PC-3 (cell line): ENCODE data around the gene RABGGTA. TPM values are rescaled to one million over a fixed set of nuclear protein-coding genes. Genes with fewer than 3 reads are reported as not detected.

Source experiments
- ATAC-seq: fragments of 200-7000 bp; cut with Tn5 transposase; 2 replicates; pipeline ENCODE4 v1.9.1; 2020; ENCODE audit warnings: mild to moderate bottlenecking, moderate library complexity
- BruUV-seq: library from RNA; stranded (reverse); fragments of 400-500 nt; replicated peaks from 2 replicates; lab custom pipeline; 2021; lab: Mats Ljungman, UMichigan
- CTCF ChIA-PET: fragments of 300-600 bp; sonication (Branson Sonifier 250); formaldehyde crosslinking; loops from one replicate; lab custom pipeline; 2022; ENCODE audit warnings: antibody characterized with exemption; lab: Charles Lee
- POLR2A ChIA-PET: fragments of 300-600 bp; sonication (Branson Sonifier 250); formaldehyde crosslinking; loops from one replicate; lab custom pipeline; 2022; ENCODE audit warnings: antibody characterized with exemption; ENCODE audit not compliant: unreplicated experiment; lab: Charles Lee
- DNase-seq: peaks from one replicate; pipeline ENCODE4 v3.0.0-alpha.2; 2015
- H2AFZ ChIP-seq: fragments of 300-600 bp; sonication (generic); 2 replicates; pipeline ENCODE4 v1.6.0; 2016; ENCODE audit warnings: antibody characterized with exemption, low read length
- H3F3A ChIP-seq: fragments of 300-600 bp; sonication (generic); one replicate; pipeline ENCODE4 v1.6.0; 2017; ENCODE audit warnings: antibody characterized with exemption, low read length, control low read depth, mild to moderate bottlenecking; ENCODE audit not compliant: unreplicated experiment
- H3K27ac ChIP-seq: fragments of 300-600 bp; sonication (generic); 2 replicates; pipeline ENCODE4 v1.5.1; 2016; ENCODE audit warnings: mild to moderate bottlenecking, low read length
- H3K27me3 ChIP-seq: fragments of 300-600 bp; sonication (generic); 2 replicates; pipeline ENCODE4 v1.6.1; 2016; ENCODE audit warnings: low read length, mixed read lengths
- H3K36me3 ChIP-seq: fragments of 300-600 bp; sonication (generic); 2 replicates; pipeline ENCODE4 v1.6.1; 2016; ENCODE audit warnings: low read depth, mixed run types, low read length, mixed read lengths
- H3K4me1 ChIP-seq: fragments of 300-600 bp; sonication (generic); 2 replicates; pipeline ENCODE4 v1.5.1; 2016; ENCODE audit warnings: low read length; ENCODE audit not compliant: insufficient read depth
- H3K4me2 ChIP-seq: fragments of 300-600 bp; sonication (generic); 2 replicates; pipeline ENCODE4 v1.6.0; 2016; ENCODE audit warnings: low read length
- H3K4me3 ChIP-seq: fragments of 300-600 bp; sonication (generic); 2 replicates; pipeline ENCODE4 v1.5.1; 2016; ENCODE audit warnings: mild to moderate bottlenecking, low read length, mixed read lengths
- H3K79me2 ChIP-seq: fragments of 300-600 bp; sonication (generic); 2 replicates; pipeline ENCODE4 v1.6.1; 2017; ENCODE audit warnings: low read length, mixed read lengths
- H3K9ac ChIP-seq: fragments of 300-600 bp; sonication (generic); 2 replicates; pipeline ENCODE4 v1.6.0; 2016; ENCODE audit warnings: mild to moderate bottlenecking, low read length
- H3K9me2 ChIP-seq: fragments of 300-600 bp; sonication (generic); replicated peaks from 2 replicates; pipeline ENCODE4 v1.6.1; 2016; ENCODE audit warnings: mixed run types, low read length, mixed read lengths
- H3K9me3 ChIP-seq: fragments of 300-600 bp; sonication (generic); 2 replicates; pipeline ENCODE4 v1.6.1; 2016; ENCODE audit warnings: low read length, mixed read lengths
- H4K20me1 ChIP-seq: fragments of 300-600 bp; sonication (generic); 2 replicates; pipeline ENCODE4 v1.6.1; 2016; ENCODE audit warnings: low read length, mixed read lengths
- EZH2 ChIP-seq: fragments of 300-600 bp; sonication (generic); IDR thresholded peaks from one replicate; pipeline ENCODE4 v1.6.1; 2017; ENCODE audit warnings: antibody characterized with exemption, mild to moderate bottlenecking, low read length; ENCODE audit not compliant: unreplicated experiment
- EZH2phosphoT487 ChIP-seq: fragments of 300-600 bp; sonication (generic); IDR thresholded peaks from 2 replicates; pipeline ENCODE4 v1.6.1; 2018; ENCODE audit warnings: mild to moderate bottlenecking, antibody characterized with exemption, low read length, borderline replicate concordance
- intact Hi-C: fragments of 100-400 bp; cut with micrococcal nuclease; formaldehyde crosslinking; loops from 2 replicates; pipeline ENCODE4 v1.9.0; 2023
- total RNA-seq: library from RNA; depleted of rRNA; stranded (reverse); fragments of >200 nt; gene quantifications from 2 replicates; pipeline ENCODE4 v1.2.3, GENCODE V29; 2014
- TF ChIP-seq, protein P1 (sequence below): fragments of 300-600 bp; sonication (generic); conservative IDR thresholded peaks from 2 replicates; pipeline ENCODE4 v1.5.1; 2017; ENCODE audit warnings: antibody characterized with exemption, low read depth, mild to moderate bottlenecking, low read length

Gene RABGGTA
- total RNA-seq, 1 experiment from 2014 or later, result 39.2 TPM

DNA sequence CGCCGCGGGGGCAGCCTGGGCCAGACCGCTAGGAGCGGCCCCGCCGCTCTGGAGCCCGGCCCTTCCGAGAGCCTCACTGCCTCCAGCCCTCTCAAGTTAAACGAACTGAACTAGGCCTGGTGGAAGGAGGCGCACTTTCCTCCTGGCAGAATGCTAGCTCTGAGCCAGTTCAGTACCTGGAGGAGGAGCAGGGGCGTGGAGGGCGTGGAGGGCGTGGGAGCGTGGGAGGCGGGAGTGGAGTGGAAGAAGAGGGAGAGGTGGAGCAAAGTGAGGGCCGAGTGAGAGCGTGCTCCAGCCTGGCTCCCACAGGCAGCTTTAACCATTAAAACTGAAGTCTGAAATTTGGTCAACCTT, 45.2 kb upstream of the RABGGTA start:
- BruUV-seq, result no TSS peak
- Histone ChIP-seq H3K36me3 (no peaks in the 10 kb centered on the region), H3K9me3 (no peaks in the 10 kb centered on the region), H3K9me2 (no peaks in the 10 kb centered on the region), H3K9ac (no peak overlapping the region), H3K4me3 (no peak overlapping the region), H2AFZ (no peak overlapping the region), H3F3A (no peaks in the 10 kb centered on the region), H3K27ac (no peak overlapping the region), H3K4me1 (peaks cover 12% of the 10 kb centered on the region), H3K27me3 (no peaks in the 10 kb centered on the region), H4K20me1 (no peaks in the 10 kb centered on the region), H3K79me2 (no peaks in the 10 kb centered on the region), H3K4me2 (no peak overlapping the region)
- TF ChIP-seq EZH2, result no peak
- no peak for TF ChIP-seq EZH2phosphoT487
- TF ChIP-seq, protein P1, sequence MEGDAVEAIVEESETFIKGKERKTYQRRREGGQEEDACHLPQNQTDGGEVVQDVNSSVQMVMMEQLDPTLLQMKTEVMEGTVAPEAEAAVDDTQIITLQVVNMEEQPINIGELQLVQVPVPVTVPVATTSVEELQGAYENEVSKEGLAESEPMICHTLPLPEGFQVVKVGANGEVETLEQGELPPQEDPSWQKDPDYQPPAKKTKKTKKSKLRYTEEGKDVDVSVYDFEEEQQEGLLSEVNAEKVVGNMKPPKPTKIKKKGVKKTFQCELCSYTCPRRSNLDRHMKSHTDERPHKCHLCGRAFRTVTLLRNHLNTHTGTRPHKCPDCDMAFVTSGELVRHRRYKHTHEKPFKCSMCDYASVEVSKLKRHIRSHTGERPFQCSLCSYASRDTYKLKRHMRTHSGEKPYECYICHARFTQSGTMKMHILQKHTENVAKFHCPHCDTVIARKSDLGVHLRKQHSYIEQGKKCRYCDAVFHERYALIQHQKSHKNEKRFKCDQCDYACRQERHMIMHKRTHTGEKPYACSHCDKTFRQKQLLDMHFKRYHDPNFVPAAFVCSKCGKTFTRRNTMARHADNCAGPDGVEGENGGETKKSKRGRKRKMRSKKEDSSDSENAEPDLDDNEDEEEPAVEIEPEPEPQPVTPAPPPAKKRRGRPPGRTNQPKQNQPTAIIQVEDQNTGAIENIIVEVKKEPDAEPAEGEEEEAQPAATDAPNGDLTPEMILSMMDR, result no peak
- CTCF ChIA-PET, result no interaction called here
- POLR2A ChIA-PET, result no interaction called here
- ATAC-seq (no peak), DNase-seq (no peak)
- intact Hi-C loops, result no loop called here

DNA sequence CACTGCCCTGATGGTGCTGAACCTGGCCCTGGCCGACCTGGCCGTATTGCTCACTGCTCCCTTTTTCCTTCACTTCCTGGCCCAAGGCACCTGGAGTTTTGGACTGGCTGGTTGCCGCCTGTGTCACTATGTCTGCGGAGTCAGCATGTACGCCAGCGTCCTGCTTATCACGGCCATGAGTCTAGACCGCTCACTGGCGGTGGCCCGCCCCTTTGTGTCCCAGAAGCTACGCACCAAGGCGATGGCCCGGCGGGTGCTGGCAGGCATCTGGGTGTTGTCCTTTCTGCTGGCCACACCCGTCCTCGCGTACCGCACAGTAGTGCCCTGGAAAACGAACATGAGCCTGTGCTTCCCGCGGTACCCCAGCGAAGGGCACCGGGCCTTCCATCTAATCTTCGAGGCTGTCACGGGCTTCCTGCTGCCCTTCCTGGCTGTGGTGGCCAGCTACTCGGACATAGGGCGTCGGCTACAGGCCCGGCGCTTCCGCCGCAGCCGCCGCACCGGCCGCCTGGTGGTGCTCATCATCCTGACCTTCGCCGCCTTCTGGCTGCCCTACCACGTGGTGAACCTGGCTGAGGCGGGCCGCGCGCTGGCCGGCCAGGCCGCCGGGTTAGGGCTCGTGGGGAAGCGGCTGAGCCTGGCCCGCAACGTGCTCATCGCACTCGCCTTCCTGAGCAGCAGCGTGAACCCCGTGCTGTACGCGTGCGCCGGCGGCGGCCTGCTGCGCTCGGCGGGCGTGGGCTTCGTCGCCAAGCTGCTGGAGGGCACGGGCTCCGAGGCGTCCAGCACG, 44.6 kb upstream of the RABGGTA start:
- Histone ChIP-seq H3K4me1 (peaks cover 12% of the 10 kb centered on the region), H3K27ac (no peak overlapping the region), H4K20me1 (no peaks in the 10 kb centered on the region), H2AFZ (no peak overlapping the region), H3K79me2 (no peaks in the 10 kb centered on the region), H3K4me2 (no peak overlapping the region), H3K36me3 (no peaks in the 10 kb centered on the region), H3K4me3 (no peak overlapping the region), H3F3A (no peaks in the 10 kb centered on the region), H3K9me3 (no peaks in the 10 kb centered on the region), H3K9me2 (no peaks in the 10 kb centered on the region), H3K9ac (no peak overlapping the region), H3K27me3 (no peaks in the 10 kb centered on the region)
- TF ChIP-seq EZH2 (no peak), EZH2phosphoT487 (no peak)
- TF ChIP-seq, protein P1, result no peak
- DNase-seq, result no peak
- intact Hi-C loops, result no loop called here
- ChIA-PET CTCF (no interaction called here), POLR2A (no interaction called here)
- no TSS peak for BruUV-seq
- ATAC-seq, result peak; percentile 53

DNA sequence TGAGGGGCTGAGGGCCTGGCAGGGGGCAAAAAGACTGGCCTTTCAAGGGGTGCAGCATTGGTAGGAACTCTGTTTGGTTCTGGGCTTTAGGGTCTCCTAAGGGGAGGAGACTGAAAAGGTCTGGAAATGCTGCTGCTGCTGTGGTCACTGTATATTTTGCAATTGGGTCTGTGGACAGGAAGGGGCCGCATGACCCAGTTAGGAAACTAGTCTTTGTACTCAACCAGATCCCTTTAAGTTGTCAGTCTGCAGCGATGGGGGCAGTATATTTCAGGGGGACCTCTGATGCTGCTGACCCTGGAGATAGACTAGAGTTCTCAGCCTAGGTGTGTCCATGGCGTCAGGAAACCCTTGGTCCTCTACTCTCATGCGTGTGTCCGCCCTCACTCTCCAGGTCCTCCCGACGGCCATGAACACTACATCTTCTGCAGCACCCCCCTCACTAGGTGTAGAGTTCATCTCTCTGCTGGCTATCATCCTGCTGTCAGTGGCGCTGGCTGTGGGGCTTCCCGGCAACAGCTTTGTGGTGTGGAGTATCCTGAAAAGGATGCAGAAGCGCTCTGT, 43.9 kb upstream of the RABGGTA start:
- POLR2A ChIA-PET, result no interaction called here
- ATAC-seq, result no peak
- H3K27ac ChIP-seq, result no peak overlapping the region

More for the DNA sequence above, 43.9 kb upstream of the RABGGTA start:
- no peaks in the 10 kb centered on the region for H3K27me3 ChIP-seq
- no peak overlapping the region for H3K4me3 ChIP-seq
- intact Hi-C loops, result no loop called here
- H3K9ac ChIP-seq, result no peak overlapping the region
- no peak for DNase-seq
- peaks cover 2% of the 10 kb centered on the region; the same call in 1 of the 2 replicates for H3K36me3 ChIP-seq
- no peaks in the 10 kb centered on the region for H3K9me3 ChIP-seq
- CTCF ChIA-PET, result no interaction called here
- no peak overlapping the region for H2AFZ ChIP-seq
- no peaks in the 10 kb centered on the region for H3K9me2 ChIP-seq
- TF ChIP-seq EZH2 (no peak), EZH2phosphoT487 (no peak)
- TF ChIP-seq, protein P1, result no peak
- no peak overlapping the region for H3K4me2 ChIP-seq
- no peaks in the 10 kb centered on the region for H3F3A ChIP-seq
- BruUV-seq, result no TSS peak
- H3K4me1 ChIP-seq, result peaks cover 12% of the 10 kb centered on the region
- H4K20me1 ChIP-seq, result no peaks in the 10 kb centered on the region
- H3K79me2 ChIP-seq, result no peaks in the 10 kb centered on the region
